ENCODE results near the gene YIF1A. TPM values are rescaled to one million over a fixed set of nuclear protein-coding genes. Genes with fewer than 3 reads are reported as not detected.

YIF1A gene
- total RNA-seq, 1 experiment from 2014 or later: 54.7 TPM

GRCh38 chr11:66239998-66240780 lies 48.8 kb downstream of the YIF1A start:
- POLR2A ChIA-PET: no interaction called here

GRCh38 chr11:66239511-66239910 lies 49.4 kb downstream of the YIF1A start:
- Histone ChIP-seq H3K36me3 (ENCODE audit: control insufficient read depth in 1 of 2, insufficient read depth in 2 of 2, low read length in 2 of 2) (0 out of 4 replicates have a peak, but pooled peaks cover 4% of the 10 kb centered on the region in 2 experiments), H2AFZ (ENCODE audit: low read depth, low read length, poor library complexity, severe bottlenecking) (no peak overlapping the region), H3K9me3 (ENCODE audit: control insufficient read depth in 1 of 2, insufficient read depth in 1 of 2, low read depth in 1 of 2, low read length in 2 of 2) (no peaks in the 10 kb centered on the region), H3K9ac (ENCODE audit: low read length) (no peak overlapping the region), H3K4me2 (ENCODE audit: low read length) (no peak overlapping the region), H3K4me1 (ENCODE audit: control insufficient read depth in 1 of 2, insufficient read depth in 2 of 2, low read length in 2 of 2) (no peaks in the 10 kb centered on the region), H3K27me3 (ENCODE audit: insufficient read depth, low read length) (no peaks in the 10 kb centered on the region), H3K4me3 (replicated peaks in 1 of 2; ENCODE audit: low read depth in 1 of 2, low read length in 2 of 2) (no peak overlapping the region), H3K9me2 (ENCODE audit: insufficient read depth) (no peaks in the 10 kb centered on the region), H3K27ac (ENCODE audit: low read depth, low read length) (no peak overlapping the region), H4K20me1 (ENCODE audit: insufficient read depth) (no peaks in the 10 kb centered on the region), H3K79me2 (ENCODE audit: insufficient read depth, low read length) (no peaks in the 10 kb centered on the region)
- ChIA-PET RAD21 (ENCODE audit: low non-redundant PET in 1 of 2, low total read pairs in 2 of 2, uncharacterized antibody in 2 of 2, unreplicated experiment in 2 of 2) (no interaction called here), POLR2A (no interaction called here), CTCF (no interaction called here)
- no peak for DNase-seq (ENCODE audit: low read depth, low spot score)
- TF ChIP-seq EZH2 (IDR thresholded peaks at IDR 0.05) (no peak), ELF1 (IDR thresholded peaks at IDR 0.05; ENCODE audit: borderline replicate concordance, low read depth) (no peak), CTCF (IDR thresholded peaks at IDR 0.05 in 2 of 3, conservative IDR thresholded peaks at IDR 0.05 in 1 of 3; ENCODE audit: borderline replicate concordance in 1 of 3, insufficient read depth in 1 of 3, low read depth in 2 of 3, low read length in 2 of 3) (no peak)
- intact Hi-C loops (cut with micrococcal nuclease): no loop called here
- no peak for ATAC-seq
- no TSS peak for BruUV-seq (replicated peaks)

More at GRCh38 chr11:66239998-66240780, 48.8 kb downstream of the YIF1A start:
- H3K9ac ChIP-seq (ENCODE audit: low read length): no peak overlapping the region
- BruUV-seq (replicated peaks): no TSS peak
- no peaks in the 10 kb centered on the region for H3K4me1 ChIP-seq (ENCODE audit: control insufficient read depth in 1 of 2, insufficient read depth in 2 of 2, low read length in 2 of 2)
- H3K9me3 ChIP-seq (ENCODE audit: control insufficient read depth in 1 of 2, insufficient read depth in 1 of 2, low read depth in 1 of 2, low read length in 2 of 2): no peaks in the 10 kb centered on the region
- ChIA-PET CTCF (interaction anchor here (1.3 kb wide), 1 partner anchor 18 kb away, joined by 4 read pairs; no protein-coding TSS in a partner anchor), RAD21 (ENCODE audit: low non-redundant PET in 1 of 2, low total read pairs in 2 of 2, uncharacterized antibody in 2 of 2, unreplicated experiment in 2 of 2) (no interaction called here)
- no peak overlapping the region for H3K27ac ChIP-seq (ENCODE audit: low read depth, low read length)
- ATAC-seq: no peak
- intact Hi-C loops (cut with micrococcal nuclease): no loop called here
- no peaks in the 10 kb centered on the region for H3K79me2 ChIP-seq (ENCODE audit: insufficient read depth, low read length)
- H3K4me2 ChIP-seq (ENCODE audit: low read length): no peak overlapping the region
- no peaks in the 10 kb centered on the region for H4K20me1 ChIP-seq (ENCODE audit: insufficient read depth)
- TF ChIP-seq SIN3A (IDR thresholded peaks at IDR 0.05; ENCODE audit: low read depth): no peak
- no peak for TF ChIP-seq EZH2 (IDR thresholded peaks at IDR 0.05)
- TF ChIP-seq ELF1 (IDR thresholded peaks at IDR 0.05; ENCODE audit: borderline replicate concordance, low read depth): no peak
- no peak for TF ChIP-seq YY1 (IDR thresholded peaks at IDR 0.05; ENCODE audit: extremely low read depth, insufficient replicate concordance, low read depth, low read length)
- no peak for DNase-seq (ENCODE audit: low read depth, low spot score)
- no peaks in the 10 kb centered on the region for H3K9me2 ChIP-seq (ENCODE audit: insufficient read depth)
- H3K27me3 ChIP-seq (ENCODE audit: insufficient read depth, low read length): no peaks in the 10 kb centered on the region
- no peak overlapping the region for H2AFZ ChIP-seq (ENCODE audit: low read depth, low read length, poor library complexity, severe bottlenecking)
- H3K4me3 ChIP-seq (replicated peaks in 1 of 2; ENCODE audit: low read depth in 1 of 2, low read length in 2 of 2): no peak overlapping the region
- 0 out of 4 replicates have a peak, but pooled peaks cover 4% of the 10 kb centered on the region in 2 experiments for H3K36me3 ChIP-seq (ENCODE audit: control insufficient read depth in 1 of 2, insufficient read depth in 2 of 2, low read length in 2 of 2)

All from HCT116 (cell line).